ENCODE data around the gene NOD2. TPM values are rescaled to one million over a fixed set of nuclear protein-coding genes. Genes with fewer than 3 reads are reported as not detected.

Gene NOD2
- total RNA-seq, 1 donor from 2014 or later = not detected

- Histone ChIP-seq H3K4me2 (no peak overlapping the region), H3K4me3 (no peak overlapping the region), H2AFZ (replicated peaks) (no peak overlapping the region), H3K36me3 (no peaks in the 10 kb centered on the region), H4K20me1 (ENCODE audit: low read depth) (no peaks in the 10 kb centered on the region), H3K27ac (no peak overlapping the region), H3K9me3 (ENCODE audit: low read depth) (no peaks in the 10 kb centered on the region), H3F3A (ENCODE audit: low read depth) (no peaks in the 10 kb centered on the region), H3K79me2 (ENCODE audit: low read depth) (no peaks in the 10 kb centered on the region), H3K27me3 (no peaks in the 10 kb centered on the region), H3K4me1 (no peaks in the 10 kb centered on the region), H3K9ac (no peak overlapping the region)
- no peak for TF ChIP-seq EZH2phosphoT487 (IDR thresholded peaks at IDR 0.05)
- TF ChIP-seq EZH2 (IDR thresholded peaks at IDR 0.05) = no peak
- Mint-ChIP-seq H3K27me3 (ENCODE audit: insufficient read depth, low read depth) (peaks cover 2% of the 10 kb centered on the region), H3K9me3 (no peaks in the 10 kb centered on the region), H3K4me3 (no peak overlapping the region), H3K4me1 (no peaks in the 10 kb centered on the region), H3K27ac (no peak overlapping the region), H3K36me3 (no peaks in the 10 kb centered on the region)
- DNase-seq (ENCODE audit: low spot score) = no peak
Measured at GRCh38 chr16:50683689-50684374, 9.6 kb upstream of the NOD2 start.

- no peaks in the 10 kb centered on the region for H4K20me1 ChIP-seq (ENCODE audit: low read depth)
- H3K4me3 ChIP-seq = no peak overlapping the region
- no peaks in the 10 kb centered on the region for H3F3A ChIP-seq (ENCODE audit: low read depth)
- no peak overlapping the region for H3K9ac ChIP-seq
- H3K4me1 ChIP-seq = no peaks in the 10 kb centered on the region
- H3K4me1 Mint-ChIP-seq = no peaks in the 10 kb centered on the region
- no peak overlapping the region for H3K4me2 ChIP-seq
- no peaks in the 10 kb centered on the region for H3K9me3 Mint-ChIP-seq
- no peak overlapping the region for H2AFZ ChIP-seq (replicated peaks)
- peaks cover 2% of the 10 kb centered on the region for H3K27me3 Mint-ChIP-seq (ENCODE audit: insufficient read depth, low read depth)
- DNase-seq (ENCODE audit: low spot score) = no peak
- no peaks in the 10 kb centered on the region for H3K36me3 Mint-ChIP-seq
- no peak overlapping the region for H3K27ac ChIP-seq
- H3K4me3 Mint-ChIP-seq = no peak overlapping the region
- no peaks in the 10 kb centered on the region for H3K79me2 ChIP-seq (ENCODE audit: low read depth)
- H3K9me3 ChIP-seq (ENCODE audit: low read depth) = no peaks in the 10 kb centered on the region
- no peaks in the 10 kb centered on the region for H3K36me3 ChIP-seq
- TF ChIP-seq EZH2phosphoT487 (IDR thresholded peaks at IDR 0.05) (no peak), EZH2 (IDR thresholded peaks at IDR 0.05) (no peak)
- TF ChIP-seq, protein P1, sequence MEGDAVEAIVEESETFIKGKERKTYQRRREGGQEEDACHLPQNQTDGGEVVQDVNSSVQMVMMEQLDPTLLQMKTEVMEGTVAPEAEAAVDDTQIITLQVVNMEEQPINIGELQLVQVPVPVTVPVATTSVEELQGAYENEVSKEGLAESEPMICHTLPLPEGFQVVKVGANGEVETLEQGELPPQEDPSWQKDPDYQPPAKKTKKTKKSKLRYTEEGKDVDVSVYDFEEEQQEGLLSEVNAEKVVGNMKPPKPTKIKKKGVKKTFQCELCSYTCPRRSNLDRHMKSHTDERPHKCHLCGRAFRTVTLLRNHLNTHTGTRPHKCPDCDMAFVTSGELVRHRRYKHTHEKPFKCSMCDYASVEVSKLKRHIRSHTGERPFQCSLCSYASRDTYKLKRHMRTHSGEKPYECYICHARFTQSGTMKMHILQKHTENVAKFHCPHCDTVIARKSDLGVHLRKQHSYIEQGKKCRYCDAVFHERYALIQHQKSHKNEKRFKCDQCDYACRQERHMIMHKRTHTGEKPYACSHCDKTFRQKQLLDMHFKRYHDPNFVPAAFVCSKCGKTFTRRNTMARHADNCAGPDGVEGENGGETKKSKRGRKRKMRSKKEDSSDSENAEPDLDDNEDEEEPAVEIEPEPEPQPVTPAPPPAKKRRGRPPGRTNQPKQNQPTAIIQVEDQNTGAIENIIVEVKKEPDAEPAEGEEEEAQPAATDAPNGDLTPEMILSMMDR (IDR thresholded peaks at IDR 0.05) = no peak
- H3K27me3 ChIP-seq = no peaks in the 10 kb centered on the region
- no peak overlapping the region for H3K27ac Mint-ChIP-seq
Measured at GRCh38 chr16:50684823-50685461, 8.5 kb upstream of the NOD2 start.

- Histone ChIP-seq H3K4me3 (no peak overlapping the region), H3K9me3 (ENCODE audit: low read depth) (no peaks in the 10 kb centered on the region), H4K20me1 (ENCODE audit: low read depth) (no peaks in the 10 kb centered on the region), H3K27me3 (no peaks in the 10 kb centered on the region), H3K27ac (no peak overlapping the region), H3K4me2 (no peak overlapping the region), H3K79me2 (ENCODE audit: low read depth) (no peaks in the 10 kb centered on the region), H3K36me3 (no peaks in the 10 kb centered on the region), H3F3A (ENCODE audit: low read depth) (no peaks in the 10 kb centered on the region), H3K9ac (no peak overlapping the region), H2AFZ (replicated peaks) (no peak overlapping the region), H3K4me1 (no peaks in the 10 kb centered on the region)
- H3K9me3 Mint-ChIP-seq = no peaks in the 10 kb centered on the region
- H3K4me1 Mint-ChIP-seq = no peaks in the 10 kb centered on the region
- H3K27me3 Mint-ChIP-seq (ENCODE audit: insufficient read depth, low read depth) = peaks cover 2% of the 10 kb centered on the region
- no peak overlapping the region for H3K27ac Mint-ChIP-seq
- no peak for DNase-seq (ENCODE audit: low spot score)
- TF ChIP-seq EZH2 (IDR thresholded peaks at IDR 0.05) (no peak), EZH2phosphoT487 (IDR thresholded peaks at IDR 0.05) (no peak)
- TF ChIP-seq, protein P1 (IDR thresholded peaks at IDR 0.05) = no peak
- no peak overlapping the region for H3K4me3 Mint-ChIP-seq
- no peaks in the 10 kb centered on the region for H3K36me3 Mint-ChIP-seq
Measured at GRCh38 chr16:50685462-50686063, 7.8 kb upstream of the NOD2 start.

Data from neural progenitor cell (in vitro differentiated cells).